ENCODE measurements around the gene GSX1.

The GSX1 gene

DNA sequence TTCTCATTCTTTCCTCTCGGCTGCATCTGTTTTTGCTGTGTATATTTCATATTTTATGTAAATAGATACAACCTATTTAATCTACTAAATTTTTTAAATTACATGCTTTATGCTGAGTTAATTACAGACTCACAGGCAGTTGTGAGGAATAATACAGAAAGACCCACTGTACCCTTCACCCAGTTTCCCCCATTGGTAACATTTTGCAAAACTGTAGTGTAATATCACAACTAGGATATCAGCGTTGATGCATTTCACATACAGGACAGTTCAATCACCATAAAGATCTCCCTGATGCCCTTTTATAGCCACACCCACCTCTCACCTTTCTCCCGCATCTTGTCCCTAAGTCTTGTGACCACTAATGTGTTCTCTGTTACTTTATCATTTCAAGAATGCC is 43.5 kb downstream of the GSX1 start:
- no peak for DNase-seq

GRCh38 chr13:27839809-27840467 is 47.7 kb downstream of the GSX1 start:
- peak; percentile 62 for DNase-seq

- DNase-seq, result no peak
Observed at GRCh38 chr13:27842571-27842970, 50.3 kb downstream of the GSX1 start.

Data from SHP77 treated with DMSO at 0.1 percent for 48 hours (cell line).